ENCODE data around the gene HDLBP.
A peak's percentile ranks its signal among the peaks of the same experiment; 100 is the strongest.

The HDLBP gene

DNA sequence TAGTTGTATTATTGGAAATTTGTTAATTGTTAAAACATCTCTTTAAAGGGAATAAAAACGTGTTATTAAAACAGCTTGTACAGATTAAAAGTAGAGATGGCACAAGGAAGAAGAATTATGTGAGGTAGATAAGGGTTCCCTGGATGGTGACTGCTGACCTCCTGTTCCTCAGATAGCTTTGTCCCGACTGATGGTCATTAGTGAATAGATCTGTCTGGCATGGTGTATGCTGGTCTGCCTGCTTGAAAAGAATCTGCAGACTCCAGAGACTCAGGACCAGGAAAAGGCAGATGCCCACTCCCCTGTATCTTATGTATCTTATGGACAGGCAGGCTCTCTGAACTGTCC, 35.0 kb upstream of the HDLBP start:
- TF ChIP-seq, protein P1, sequence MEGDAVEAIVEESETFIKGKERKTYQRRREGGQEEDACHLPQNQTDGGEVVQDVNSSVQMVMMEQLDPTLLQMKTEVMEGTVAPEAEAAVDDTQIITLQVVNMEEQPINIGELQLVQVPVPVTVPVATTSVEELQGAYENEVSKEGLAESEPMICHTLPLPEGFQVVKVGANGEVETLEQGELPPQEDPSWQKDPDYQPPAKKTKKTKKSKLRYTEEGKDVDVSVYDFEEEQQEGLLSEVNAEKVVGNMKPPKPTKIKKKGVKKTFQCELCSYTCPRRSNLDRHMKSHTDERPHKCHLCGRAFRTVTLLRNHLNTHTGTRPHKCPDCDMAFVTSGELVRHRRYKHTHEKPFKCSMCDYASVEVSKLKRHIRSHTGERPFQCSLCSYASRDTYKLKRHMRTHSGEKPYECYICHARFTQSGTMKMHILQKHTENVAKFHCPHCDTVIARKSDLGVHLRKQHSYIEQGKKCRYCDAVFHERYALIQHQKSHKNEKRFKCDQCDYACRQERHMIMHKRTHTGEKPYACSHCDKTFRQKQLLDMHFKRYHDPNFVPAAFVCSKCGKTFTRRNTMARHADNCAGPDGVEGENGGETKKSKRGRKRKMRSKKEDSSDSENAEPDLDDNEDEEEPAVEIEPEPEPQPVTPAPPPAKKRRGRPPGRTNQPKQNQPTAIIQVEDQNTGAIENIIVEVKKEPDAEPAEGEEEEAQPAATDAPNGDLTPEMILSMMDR (IDR thresholded peaks at IDR 0.05; ENCODE audit: low read depth, low read length, missing control alignments): no peak
- in situ Hi-C loops (cut with HindIII; ENCODE audit: low sequenced_read_pairs): no loop called here
- no peak for DNase-seq (ENCODE audit: low read depth)

DNA sequence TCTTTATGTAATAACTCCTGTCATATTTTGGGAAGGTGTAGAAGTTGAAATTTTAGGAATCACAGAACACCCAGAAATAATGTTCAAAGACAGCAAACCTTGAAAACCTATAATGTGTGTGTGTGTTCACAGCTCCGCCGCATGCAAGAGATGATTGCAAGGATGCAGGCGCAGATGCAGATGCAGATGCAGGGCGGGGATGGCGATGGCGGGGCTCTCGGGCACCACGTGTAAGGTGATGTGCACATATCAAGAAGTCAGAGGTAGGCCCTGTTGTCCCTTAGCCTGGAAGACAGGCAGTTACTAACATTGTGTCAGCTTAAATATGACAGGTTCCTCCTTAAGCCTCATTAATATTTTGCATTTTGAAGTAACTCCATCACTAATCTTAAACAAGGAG, 34.5 kb upstream of the HDLBP start:
- TF ChIP-seq, protein P1 (IDR thresholded peaks at IDR 0.05; ENCODE audit: low read depth, low read length, missing control alignments): no peak
- in situ Hi-C loops (cut with HindIII; ENCODE audit: low sequenced_read_pairs): no loop called here
- no peak for DNase-seq (ENCODE audit: low read depth)
- H3K4me3 ChIP-seq (ENCODE audit: low read depth, low read length): no peak overlapping the region

More for the DNA sequence above, 35.0 kb upstream of the HDLBP start:
- H3K4me3 ChIP-seq (ENCODE audit: low read depth, low read length): no peak overlapping the region

DNA sequence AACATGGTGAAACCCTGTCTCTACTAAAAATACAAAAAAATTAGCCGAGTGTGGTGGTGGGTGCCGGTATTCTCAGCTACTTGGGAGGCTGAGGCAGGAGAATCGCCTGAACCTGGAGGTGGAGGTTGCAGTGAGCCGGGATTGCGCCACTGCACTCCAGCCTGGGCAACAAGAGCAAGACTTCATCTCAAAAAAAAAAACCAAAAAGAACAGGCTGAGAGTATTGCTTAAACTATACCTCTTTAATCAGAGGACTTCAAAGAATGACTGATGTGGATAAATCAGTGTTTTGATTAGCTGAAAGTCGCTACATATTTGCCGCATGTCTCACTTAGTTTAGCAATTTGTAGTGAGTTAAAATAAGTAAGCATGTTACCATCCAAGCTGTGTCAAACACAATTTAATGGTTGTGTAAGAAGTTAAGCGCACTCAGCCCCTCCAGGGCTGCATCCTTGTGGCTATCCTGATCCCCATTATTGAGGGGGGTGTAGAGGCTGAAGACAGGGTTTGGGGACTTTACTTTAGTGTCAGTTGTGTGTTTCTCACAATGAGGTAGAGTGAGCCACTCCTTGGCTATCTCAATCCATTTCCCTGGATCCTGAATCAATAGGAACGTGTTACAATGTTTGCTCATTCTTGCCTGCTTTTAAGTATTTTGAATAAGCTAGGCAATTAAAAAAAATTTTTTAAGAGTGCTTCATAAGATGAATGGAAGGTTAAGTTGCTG, 29.6 kb upstream of the HDLBP start:
- in situ Hi-C loops (cut with HindIII; ENCODE audit: low sequenced_read_pairs): no loop called here
- no peak for DNase-seq (ENCODE audit: low read depth)
- TF ChIP-seq, protein P1 (IDR thresholded peaks at IDR 0.05; ENCODE audit: low read depth, low read length, missing control alignments): no peak
- H3K4me3 ChIP-seq (ENCODE audit: low read depth, low read length): no peak overlapping the region

DNA sequence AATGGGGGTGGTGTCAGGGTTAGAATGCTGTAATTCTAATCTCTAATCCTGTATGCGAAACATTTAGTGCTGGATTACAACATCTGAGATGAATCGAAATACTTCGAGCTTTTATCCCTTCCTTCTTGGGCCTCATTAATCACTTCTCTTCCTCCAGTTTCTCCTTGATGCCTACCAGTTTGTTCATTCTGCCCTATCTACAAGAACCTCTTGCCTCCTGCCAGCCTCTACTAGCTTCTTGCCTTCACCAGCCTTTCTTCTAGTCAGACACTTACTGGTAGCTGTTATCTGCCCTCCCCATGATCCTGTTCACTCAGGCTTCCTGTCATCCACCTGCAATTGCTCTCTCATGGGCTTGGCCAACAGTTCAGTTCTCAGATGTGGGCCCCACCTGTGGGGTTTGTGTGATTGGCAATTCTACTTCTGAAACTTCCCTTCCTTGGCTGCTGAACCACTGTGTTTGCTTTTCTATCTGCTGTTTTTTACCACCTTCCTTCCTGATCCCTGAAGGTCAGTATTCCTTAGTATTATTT, 25.2 kb upstream of the HDLBP start:
- TF ChIP-seq, protein P1 (IDR thresholded peaks at IDR 0.05; ENCODE audit: low read depth, low read length, missing control alignments): no peak
- H3K4me3 ChIP-seq (ENCODE audit: low read depth, low read length): no peak overlapping the region
- DNase-seq (ENCODE audit: low read depth): no peak
- in situ Hi-C loops (cut with HindIII; ENCODE audit: low sequenced_read_pairs): no loop called here

DNA sequence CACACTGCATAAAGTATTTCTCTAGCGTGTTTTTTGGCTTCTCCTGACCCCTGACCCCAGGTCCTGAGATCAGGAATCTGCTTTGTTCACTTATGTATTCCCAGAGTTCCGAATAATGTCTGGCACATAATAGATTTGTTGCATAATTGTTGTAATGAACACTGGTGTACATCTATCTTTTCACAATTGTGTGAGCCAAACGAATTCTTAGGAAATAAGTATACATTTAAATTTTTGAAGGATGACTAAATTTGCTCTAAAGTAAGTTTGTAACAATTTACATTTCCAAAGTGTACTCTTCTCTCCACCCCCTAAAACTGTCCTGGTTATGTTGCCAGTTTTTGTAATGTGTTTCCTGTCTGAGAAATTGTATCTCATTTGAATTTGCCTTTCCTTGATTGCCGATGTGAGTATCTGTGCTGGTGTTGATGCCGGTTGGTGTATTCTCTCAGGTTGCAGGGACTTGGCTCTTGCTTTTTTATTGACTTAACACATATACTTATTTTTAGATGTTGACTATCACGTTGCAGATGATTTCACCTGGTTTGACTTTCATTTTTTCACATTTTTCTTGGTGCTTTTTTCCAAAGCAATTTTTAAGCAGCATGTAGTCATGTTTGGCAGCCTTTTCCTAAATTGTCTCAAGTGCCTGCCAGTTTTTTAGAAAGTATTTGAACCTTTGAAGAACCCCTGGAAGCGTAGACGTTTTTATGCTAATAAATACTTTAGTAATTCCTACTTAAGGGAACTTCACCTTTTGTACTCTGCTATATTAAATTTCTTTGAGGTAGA, 24.6 kb upstream of the HDLBP start:
- TF ChIP-seq, protein P1 (IDR thresholded peaks at IDR 0.05; ENCODE audit: low read depth, low read length, missing control alignments): no peak
- in situ Hi-C loops (cut with HindIII; ENCODE audit: low sequenced_read_pairs): no loop called here

DNA sequence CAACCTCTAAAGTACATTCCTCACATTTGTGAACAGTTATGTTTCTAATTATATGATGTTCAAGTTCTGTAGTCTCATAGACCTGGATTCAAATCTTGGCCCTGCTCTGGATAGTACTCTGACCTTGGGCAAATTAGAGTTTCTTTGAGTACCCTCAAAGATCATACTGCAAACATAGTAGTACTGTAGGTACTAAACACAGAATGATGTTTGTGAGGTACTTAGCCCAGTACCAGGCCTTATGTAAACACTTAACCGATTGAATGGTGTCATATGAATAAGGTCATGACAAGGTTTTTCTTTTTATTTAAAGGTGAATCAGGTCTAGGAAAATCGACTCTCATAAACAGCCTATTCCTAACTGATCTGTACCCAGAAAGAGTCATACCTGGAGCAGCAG, 19.3 kb upstream of the HDLBP start:
- TF ChIP-seq, protein P1 (IDR thresholded peaks at IDR 0.05; ENCODE audit: low read depth, low read length, missing control alignments): no peak
- in situ Hi-C loops (cut with HindIII; ENCODE audit: low sequenced_read_pairs): no loop called here
- no peak overlapping the region for H3K4me3 ChIP-seq (ENCODE audit: low read depth, low read length)
- DNase-seq (ENCODE audit: low read depth): no peak

More for the DNA sequence above, 24.6 kb upstream of the HDLBP start:
- no peak overlapping the region for H3K4me3 ChIP-seq (ENCODE audit: low read depth, low read length)
- DNase-seq (ENCODE audit: low read depth): peak; percentile 5
